ENCODE data around the gene FSIP1. TPM values are rescaled to one million over a fixed set of nuclear protein-coding genes. Genes with fewer than 3 reads are reported as not detected.

The FSIP1 gene
- total RNA-seq, 1 donor from 2014 or later: 14.7 TPM

DNA sequence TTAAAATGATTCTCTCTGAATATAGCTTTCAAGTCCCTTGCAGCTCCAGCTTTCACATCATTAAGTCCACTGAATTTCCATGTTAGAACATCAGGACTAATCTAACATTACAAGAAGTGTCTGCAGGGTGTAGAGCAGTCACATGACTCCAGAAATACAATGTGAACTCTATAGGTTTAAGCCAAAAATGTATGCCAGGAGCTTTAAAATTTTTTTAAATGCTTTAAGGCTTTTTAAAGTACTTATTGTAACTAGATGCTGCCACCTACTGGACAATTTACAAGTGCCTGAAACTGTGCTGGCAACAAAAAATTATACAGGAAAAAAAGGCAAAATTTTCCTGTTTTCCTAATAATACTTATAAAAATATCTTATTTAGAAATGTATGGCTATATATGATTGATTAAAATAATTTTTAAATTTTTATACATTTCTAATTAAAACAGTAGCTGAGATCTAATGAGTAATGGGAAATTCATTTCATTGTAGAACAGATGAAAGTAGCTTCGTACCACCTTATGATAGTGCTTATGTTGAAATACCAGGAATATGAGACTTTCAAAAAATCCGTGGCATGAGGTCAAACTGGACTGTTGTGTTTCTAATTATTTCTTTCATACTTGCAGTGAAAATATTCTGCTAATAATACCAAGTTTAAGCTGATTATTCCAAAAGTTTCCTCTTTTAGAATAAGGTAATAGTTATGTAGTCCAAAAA, 25.7 kb downstream of the FSIP1 start:
- DNase-seq: no peak

DNA sequence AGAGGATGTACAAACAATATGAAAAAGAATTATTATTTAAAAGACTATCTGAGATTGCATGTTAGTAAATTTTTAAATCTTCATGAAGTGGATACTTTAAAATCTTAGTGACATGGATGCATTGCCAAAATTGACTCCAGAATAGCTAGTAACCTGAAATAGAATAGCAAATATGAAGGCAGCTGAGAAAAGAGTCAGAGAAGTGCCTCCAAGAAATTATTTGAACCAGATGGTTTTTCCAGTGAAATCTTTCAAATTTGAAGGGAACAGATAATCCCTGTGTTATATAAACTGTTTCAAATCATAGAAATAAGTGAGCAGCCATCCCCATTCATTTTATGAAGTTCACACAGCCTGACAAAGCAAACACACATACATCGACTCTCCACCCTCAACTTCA, 29.6 kb downstream of the FSIP1 start:
- no peak for DNase-seq

DNA sequence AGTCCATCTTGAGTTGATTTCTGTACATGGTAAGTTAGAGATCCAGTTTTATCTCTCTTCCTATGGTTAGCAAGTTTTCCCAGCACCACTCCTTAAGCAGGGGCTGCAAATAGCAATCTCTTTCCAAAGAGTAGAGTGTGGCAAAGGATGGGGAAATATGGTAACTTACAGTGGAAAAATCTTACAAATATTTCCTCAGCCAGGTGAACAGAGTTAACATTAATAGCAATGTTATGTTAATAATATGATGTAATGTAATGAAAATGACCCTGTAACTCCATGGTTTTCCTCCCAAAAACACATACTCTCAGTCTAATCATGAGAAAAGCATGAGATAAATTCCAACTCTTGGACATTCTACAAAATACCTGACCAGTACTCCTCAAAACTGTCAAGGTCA, 30.4 kb downstream of the FSIP1 start:
- no peak for DNase-seq

DNA sequence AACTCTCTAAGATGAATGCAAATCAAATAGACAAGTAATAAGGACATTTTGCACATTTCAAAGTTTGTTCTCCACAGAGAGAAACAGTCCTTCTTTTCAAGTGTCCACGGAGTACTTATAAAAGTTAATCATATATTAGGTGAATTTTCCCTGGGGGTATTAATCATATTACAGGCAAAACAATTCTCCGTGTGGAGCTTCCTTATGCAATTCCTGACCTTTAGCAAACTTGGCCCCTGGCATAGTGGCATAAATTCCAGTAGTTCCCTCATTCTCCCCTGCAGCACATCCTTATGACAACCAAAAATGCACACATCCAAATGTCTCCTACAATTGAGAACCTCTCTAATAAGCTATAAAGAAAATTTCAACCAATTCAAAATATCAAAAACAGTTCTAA, 34.4 kb downstream of the FSIP1 start:
- DNase-seq: no peak

DNA sequence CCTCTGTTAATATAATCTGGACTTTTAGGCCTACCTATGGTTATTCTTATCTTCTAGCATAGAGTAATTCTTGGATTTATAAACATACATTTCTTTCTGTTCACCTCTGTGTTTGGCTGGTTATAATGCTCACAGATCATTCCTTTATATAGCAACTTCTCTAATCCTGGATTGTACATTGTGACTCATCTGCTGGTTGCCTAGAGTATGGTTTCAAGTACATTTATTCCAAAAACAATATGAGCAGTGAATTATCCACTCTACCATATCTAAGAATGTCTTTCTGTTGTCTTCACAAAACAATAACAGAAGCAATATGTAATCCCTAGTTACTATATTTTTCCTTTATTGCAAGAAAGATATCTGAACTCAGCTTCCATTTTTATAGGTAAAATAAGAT, 35.3 kb downstream of the FSIP1 start:
- DNase-seq: no peak

DNA sequence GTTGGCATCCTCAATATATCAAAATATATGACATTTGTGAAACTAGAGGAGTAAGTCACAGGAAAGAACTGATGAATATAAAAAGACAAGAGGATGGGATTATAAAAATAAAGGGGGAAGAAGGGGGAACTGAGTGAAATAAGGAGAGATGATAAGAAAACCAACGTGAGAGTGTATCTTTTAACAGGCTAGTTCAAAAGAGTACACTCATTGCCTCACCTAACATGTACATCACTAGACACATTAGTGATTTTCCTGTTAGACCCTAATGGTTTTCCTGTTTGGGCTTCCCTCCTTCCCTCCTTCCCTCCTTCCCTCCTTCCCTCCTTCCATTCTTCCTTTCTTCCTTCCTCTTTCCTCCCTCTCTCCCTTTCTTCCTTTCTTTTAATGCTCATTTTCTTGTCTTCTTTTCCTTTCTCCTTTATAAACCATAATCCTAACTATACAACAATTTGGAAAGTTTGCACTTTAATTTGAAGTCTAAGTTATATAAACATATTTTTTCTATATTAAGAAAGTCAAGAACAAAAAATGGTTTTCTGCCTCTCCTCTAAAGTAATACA, 35.8 kb downstream of the FSIP1 start:
- no peak for DNase-seq

DNA sequence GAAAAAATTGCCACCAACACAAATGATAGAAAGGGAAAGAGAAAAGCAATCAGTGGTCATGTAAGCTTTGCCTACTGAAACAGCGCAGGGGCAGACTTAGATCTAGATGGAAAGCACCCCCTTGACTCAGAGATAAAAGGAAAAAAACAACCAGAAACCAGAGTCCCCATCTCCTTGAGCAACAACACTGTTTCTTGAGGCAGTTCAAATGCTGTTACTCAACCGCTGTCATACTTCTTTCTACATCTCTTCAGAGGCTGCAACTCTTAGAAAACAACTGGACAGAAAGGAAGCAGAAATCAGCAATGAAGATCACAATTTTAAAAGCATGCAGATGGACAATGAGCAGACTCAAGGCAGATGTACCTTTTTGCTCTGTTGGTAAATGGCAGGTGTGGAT, 36.5 kb downstream of the FSIP1 start:
- DNase-seq: no peak

DNA sequence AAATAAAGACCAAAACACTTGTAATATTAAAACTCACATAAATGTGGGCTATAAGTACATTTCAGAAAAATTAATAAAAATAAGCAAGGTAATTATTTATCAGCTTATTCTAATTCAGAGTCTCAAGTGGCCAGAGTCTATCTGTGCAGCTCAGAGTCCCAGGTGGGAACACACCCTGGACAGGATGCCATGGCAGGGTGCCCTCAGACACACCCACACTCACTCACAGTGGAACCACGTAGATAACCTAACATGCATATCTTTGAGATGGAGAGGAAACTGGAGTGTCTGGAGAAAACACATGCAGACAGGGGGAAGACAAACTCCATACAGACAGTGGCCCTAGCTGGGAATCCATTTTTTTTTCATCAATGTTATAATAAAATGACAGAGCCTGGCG, 37.2 kb downstream of the FSIP1 start:
- DNase-seq: no peak

DNA sequence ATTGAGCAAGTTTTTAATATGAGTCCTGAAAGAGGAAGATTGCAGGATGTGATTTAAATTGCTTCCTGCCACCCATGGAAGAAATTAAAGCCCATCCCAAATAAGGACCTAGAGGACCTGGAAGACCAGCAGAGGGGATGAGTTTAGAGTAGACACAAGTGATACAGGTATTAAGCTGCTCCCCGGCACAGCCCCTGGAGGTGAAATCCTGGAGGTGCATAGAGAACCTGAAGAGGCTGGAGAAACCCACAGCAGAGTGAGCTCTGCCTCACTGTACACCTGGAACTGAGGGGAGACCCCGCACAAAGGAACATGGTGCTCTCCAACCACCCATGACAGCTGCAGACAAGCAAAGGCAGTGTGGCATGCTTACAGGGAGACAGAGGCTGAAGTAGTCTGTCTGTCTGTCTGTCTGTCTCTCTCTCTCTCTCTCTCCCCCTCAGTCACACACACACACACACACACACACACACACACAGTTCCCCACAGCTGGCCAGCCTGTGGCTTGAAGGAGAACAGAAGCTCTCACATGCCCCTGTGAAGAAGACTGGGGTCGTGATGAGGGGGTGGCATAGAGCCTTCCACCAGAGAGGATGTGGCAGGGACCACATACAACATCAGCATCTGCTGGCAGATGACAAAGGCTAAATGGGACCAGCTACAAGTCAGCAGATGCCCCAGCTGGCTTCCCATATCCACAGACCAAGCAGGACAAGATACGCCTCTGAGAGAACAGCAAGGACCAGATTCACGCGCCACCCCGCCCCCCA, 38.1 kb downstream of the FSIP1 start:
- DNase-seq: no peak

DNA sequence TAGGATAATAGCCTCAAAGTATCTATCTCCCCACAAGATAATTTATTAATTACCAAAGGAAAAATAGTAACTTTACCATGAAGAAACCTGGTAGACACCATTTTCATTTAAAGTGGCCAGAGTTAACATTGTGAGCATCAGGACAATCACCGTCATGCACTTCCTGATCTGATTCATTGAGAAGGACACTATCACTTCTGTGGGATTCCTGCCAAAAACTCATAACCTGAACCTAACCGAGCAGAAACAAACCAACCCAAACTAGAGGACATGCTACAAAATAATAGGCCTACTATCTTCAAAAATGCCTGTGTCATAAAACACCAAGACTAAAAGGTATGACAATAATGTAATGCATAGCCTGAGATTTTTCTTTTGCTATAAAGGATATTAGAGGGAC, 39.0 kb downstream of the FSIP1 start:
- DNase-seq: no peak

DNA sequence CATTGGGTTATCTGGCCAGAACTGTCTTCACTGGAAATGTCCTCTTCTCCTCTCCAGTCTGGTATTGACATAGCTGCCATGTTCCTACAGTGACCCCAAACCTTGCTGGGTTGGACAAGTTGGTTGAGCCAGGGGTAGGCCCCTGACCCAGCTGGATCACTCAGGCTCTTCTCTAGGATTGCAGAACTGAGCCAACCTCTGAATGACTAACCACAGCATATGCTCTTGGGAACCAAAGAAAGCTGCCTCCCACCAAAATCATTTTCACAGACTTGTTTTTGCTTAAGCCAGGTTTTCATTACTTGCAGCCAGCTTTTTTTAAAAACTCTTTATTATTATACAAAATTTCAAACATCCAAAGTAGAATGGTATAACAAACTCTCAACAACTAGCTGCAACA, 41.4 kb downstream of the FSIP1 start:
- DNase-seq: no peak

DNA sequence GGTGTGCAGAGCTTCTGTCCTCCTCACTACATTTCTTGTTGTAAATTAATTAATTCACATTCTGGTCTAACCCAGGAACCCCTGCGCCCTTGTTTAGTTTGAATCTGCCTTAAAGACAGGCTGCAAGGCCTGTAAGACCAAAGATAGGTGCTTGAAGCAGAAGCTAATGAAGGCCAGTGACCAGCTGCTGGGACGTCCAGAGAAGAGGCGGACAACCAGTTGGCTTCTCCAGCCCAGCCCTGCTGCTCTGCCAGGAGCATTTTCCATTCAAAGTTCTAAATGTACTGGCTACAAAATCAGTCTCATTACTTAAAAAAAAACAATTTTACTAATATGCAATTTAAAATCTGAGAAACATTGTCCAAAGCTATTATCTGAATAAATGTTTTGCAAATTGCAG, 43.6 kb downstream of the FSIP1 start:
- no peak for DNase-seq

DNA sequence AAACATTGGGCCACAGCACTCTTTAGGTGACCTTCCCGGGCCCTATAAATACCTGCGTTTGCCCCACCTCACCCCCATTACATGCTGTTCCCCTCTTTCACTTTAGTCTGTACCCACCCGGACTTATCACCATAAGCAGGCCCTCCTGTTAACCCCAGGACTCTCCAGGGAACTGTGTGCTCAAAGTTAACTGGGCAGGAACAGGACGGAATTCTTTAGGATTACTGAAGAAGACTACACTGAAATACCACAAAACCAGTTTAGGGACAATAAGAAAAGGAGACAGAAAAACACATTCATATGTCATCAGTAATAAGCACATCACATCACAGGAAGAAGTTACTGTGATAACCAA, 45.5 kb downstream of the FSIP1 start:
- DNase-seq: no peak

DNA sequence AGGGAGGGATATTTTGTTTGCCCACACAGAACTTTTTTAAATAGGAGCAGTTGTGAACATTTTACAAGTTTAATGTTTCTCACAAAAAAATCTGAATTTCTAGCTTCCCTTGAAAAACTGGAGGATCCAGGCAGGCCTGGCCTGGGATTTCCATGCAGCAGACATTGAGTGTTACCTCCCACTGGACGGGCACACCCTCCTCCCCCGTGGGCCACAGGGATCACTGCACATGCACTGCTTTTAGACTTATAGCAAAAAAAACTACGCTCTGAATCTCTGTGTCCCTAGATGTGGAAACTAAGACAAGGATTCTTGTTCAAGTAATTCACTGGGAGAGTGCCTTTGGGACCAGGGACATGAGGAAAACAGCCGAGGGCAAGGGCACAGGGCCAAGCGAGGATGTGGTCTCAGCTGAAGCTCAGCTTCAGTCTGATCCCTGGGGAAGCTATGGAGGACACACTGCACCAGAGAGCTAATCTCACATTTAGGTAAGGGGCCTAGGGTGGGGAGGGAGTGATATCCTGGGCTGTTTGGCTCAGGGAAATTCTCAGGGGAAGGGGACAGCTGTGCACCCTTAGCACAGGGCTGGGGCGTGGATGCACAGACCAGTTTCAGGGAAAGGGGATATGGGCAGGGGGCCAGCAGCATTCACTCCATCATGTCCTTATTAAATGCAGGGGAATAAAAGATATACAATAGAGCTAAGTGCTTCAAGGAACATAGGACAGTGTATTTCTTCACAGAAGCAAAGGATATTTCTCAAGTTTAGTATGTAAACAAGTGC, 46.0 kb downstream of the FSIP1 start:
- DNase-seq: no peak

DNA sequence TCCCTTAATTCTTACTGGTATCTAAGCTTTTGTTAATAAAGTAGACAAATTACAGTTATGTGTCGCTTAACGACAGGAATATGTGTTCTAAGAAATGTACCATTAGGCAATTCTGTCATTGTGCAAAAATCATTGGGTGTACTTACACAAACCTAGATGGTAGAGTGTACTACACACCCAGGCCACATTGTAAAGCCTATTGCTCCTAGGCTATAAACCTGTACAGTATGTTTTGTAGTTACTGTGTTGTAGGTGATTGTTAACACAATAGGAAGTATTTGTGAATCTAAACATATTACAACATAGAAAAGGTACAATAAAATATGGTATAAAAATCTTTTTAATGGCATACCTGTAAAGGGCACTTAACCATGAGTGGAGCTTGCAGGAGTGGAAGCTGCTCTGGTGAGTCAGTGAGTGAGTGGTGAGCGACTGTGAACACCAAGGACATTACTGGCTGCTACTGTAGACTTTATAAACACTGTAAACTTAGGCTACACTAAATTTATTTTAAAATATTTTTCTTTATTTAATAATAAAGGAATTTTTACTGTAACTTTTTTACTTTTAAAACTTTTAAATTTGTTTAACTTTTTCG, 47.4 kb downstream of the FSIP1 start:
- DNase-seq: no peak

DNA sequence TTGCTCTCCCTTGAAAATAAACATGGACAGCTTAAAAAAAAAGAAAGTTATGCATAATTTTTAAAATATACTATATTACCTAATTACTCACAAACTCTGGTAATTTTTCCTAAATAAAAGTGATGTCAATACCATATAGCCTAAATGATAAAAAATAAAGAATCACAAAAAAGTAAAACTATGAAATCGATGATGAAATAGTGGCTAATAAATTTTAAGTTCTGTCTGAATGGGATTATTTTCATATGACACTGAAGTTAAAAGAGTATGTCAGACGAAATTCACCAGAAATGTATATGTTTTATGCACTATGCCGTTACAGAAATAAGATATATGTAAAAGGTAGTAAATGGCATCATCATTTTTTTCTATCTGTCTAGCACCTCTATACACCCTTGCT, 51.4 kb downstream of the FSIP1 start:
- DNase-seq: no peak

DNA sequence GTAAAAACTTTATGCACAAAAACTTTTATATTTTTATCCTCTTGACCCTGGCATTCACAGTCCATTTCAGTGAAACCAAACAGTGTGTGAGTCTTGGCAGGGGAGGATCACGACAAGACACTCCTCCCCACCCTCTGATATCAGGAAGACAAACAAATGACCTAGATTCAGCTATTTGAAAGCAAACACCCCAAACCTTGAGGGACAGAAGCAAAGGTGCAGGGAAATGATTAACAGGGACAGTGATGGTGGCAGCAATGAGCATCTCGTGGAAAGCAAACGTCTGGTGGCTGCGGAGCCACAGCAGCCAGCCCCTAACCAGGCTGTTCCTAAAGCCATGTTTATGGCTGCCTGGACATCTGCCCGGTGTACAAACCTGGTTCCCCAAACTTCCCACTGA, 52.1 kb downstream of the FSIP1 start:
- DNase-seq: no peak

DNA sequence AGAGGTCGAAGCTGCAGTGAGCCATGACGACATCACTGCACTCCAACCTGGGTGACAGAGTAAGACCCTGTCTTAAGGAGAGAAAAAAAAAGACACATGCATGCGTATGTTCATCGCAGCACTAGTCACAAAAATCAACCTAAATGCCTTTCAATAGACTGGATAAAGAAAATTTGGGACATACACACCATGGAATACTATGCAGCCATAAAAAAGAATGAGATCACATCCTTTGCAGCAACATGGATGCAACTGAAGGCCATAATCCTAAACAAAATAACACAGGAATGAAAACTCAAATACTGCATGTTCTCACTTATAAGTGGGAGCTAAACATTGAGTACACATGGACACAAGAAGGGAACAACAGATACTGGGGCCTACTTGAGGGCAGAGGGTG, 53.1 kb downstream of the FSIP1 start:
- no peak for DNase-seq

DNA sequence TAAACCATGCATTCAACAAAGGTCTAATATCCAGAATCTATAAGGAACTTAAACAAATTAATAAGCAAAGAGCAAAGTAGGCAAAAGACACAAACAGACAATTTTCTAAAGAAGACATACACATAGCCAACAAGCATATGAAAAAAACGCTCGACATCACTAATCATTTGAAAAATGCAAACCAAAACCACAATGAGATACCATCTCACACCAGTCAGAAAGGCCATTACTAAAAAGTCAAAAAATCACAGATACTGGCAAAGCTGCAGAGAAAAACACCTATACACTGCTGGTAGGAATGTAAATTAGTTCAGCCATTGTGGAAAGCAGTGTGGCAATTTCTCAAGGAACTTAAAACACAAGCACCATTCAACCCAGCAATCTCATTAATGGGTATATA, 53.8 kb downstream of the FSIP1 start:
- DNase-seq: no peak

DNA sequence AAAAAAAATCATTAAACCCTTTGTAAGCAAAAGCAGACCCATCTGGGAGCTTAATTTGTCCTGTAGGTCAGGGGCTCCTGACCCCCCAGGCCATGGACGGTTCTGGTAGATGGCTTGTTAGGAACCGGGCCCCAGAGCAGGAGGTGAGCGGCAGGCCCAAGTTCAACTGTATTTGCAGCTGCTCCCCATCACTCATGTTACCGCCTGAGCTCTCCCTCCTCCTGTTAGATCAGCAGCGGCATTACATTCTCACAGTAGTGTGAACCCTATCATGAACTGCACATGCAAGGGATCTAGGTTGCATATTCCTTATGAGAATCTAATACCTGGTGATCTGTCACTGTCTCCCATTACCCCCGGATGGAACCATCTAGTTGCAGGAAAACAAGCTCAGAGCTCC, 60.7 kb downstream of the FSIP1 start:
- no peak for DNase-seq

DNA sequence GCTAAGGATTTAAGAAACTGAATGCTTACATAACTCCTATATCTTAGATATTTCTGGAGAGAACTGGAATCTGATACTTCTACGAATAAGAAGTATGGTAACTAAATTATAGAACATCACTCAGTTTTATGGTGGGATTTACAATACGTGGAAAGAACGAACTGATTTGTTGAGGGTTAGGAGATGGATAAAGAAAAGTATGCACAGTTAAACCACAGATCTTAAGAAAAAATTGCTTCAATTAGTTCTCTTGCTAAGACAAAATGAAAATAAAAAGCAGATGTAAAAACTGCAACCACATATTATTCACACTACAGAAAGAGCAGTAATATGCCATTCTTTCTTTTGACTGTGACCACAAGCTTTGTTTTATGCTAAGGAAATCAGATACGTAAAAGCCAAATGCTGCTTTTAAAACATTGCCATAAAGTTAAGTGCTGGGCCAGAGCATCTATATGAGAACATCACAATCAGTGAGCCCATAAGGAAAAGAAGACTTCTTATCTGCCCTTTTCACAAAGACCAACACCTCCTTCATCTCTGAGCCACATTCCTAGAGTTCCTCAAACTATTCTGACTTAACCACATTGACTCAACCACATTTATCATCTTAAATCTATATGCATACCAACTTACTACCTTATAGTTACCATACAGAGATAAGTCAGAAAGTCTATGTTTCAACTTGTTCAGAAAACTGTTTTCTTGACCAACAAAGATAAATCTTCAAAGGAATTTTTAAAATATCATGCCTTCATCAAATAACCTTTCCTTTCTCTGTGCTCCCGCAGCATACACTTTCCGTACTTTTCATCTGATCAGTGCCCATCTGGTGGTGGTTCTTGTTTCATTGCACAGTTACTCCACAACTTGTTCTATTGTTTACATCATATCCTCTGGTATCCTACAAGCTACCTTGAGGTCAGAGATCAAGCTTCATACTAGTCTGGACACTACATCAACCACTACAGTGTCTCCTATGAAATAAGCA, 61.7 kb downstream of the FSIP1 start:
- DNase-seq: no peak

DNA sequence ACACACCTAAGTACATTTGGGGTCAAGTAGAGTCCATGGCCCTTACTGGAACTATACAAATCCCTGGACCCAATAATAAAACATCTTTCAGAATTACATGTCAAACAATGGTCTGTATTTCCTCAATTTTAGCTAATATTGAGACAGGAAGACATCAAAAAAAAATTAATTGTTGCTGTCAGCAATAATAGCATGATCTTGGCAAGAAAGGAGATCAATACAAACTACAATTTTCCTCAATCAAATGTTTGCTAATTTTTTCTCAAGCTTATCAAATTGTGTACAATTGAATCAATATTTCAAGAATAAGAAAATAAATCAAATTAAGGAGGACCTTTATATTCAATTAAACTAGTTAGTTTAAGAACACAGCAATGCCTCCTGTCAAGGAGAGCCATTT, 62.6 kb downstream of the FSIP1 start:
- no peak for DNase-seq
